Left hindlimb (tissue), 1 donor: ENCODE results near the gene MRGPRF.

ENCODE experiments used
- DNase-seq: peaks from one replicate; pipeline ENCODE4 v3.0.0-alpha.2; 2018

Gene MRGPRF

DNA sequence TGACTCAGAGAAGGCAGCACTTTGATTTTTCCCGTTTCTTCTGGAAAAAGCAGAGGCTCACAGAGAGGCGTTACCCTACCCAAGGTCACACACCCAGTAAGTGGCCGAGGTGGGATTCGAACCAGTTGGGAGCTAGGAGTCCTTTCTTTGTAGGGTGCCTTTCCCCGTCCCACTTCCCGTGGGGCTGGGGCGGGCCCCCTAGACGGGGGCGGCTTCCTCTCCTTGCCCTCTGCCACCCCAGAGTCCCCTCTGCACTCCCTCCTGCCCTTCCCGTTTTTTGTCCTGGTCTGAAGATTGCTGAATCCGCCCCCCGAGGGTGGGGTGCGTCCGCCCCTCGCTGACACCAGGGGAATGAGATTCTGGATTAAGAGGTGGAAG lies 36.4 kb upstream of the MRGPRF start:
- DNase-seq = no peak

DNA sequence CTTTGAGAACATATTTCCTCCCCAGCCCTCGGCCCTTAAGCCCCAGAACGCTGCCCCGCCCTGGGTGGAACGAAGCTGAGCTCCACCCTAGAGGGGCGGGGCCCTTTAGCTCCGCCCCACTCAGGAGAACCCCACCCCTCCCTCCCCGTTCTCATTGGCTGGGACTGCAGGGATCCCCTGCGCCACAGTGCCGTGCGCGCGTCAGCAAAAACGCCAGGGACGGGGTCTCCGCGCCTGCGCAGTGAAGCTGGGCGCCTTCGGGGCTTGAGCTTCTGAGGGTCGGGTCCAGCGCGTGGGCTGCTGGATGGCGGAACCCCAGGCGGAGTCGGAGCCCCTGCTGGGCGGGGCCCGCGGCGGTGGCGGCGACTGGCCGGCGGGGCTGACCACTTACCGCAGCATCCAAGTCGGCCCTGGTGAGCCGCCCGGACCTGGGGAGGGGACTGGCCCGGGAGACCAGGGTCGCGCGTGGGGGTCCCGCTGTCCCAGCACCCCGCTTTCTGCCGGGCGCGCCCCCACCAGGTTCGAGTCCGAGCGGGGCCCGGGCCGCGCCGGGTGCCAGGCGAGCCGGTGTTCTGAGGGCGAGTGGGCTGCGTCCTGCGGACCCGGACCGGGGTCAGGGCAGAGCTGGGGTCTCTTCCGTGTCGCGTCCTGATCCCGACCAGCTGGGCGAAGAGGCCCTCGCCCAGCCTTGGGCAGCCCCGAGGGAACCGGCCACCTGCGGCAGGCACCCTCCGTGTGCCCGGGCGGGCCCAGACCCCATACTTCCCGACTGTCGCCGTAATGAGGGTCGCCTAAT lies 35.8 kb upstream of the MRGPRF start, which contains the start of gene TPCN2:
Gene TPCN2, plus strand, starts transcription at position 239 of the 796 bp plus-strand sequence. Its CDS starts 66 bp downstream, at position 305.
- DNase-seq = peak; percentile 97

DNA sequence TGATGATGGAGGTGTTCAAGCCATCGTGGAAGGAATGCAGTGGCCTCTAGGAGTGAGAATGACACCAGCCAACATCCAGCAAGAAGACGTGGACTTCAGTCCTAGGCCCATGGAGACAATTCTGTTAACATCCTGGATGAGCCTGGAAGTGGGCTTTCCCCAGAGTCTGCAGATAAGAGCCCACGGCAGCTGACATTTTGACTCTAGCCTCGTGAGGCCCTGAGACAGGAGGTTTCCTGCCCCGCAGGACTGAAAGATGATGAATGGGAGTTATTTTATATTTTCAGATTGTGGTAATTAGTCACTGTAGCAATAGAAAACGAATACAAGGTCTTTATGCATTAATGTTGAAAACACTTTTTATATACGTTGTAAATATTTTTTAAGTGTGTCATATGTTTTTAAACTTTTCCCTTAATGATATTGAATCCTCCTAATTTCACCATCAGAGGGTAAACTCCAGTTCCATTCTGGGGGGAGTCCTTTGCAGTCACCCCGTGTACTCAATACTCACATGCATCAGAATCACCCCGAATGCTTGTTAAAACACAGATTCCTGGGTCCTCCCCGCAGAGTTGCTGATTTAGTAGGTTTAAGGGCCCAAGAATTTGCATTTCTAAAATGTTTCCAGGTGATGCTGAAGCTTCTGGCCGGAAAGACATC lies 35.1 kb upstream of the MRGPRF start:
- no peak for DNase-seq

DNA sequence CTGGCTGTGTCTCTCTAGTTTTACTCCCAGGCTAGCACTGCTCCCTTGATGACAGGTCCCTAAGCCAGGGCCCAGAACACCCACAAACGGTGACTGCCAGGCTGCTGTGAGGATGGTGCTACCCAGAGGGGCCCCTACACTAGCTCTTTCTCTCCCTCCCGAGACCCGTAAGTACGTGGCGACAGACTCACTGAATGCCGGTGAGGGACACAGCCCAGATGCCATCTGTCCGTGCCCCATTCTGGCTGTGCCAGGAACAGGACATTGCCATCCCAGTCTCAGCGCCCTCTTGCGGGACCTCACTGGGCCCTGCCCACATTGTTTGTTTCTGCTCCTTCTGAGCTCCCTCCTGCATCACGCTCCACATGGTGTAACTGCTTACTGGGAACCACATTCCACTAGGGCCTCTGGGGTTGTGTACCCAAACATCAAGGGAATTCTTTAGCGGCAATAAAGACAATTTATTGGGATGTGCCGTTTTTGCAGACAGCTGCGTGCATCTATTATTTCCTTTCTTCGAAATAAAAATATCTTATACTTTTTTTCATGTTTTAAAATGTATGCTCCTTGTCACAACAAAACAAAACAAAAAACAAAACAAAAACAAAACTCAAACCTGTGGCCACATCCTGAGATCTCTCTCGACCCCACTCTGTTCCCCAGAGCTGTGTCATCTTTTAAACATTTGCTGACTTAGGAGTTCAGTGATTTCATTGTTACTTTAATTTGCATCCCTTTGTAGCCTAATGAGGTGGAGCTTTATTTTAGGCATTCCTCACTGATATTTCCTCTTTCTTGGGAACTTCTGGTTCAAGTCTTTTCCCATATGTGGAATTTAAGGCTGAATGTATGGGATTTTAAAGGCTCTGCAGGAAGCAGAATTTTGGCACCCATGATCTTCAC lies 31.3 kb upstream of the MRGPRF start:
- peak; percentile 65 for DNase-seq

DNA sequence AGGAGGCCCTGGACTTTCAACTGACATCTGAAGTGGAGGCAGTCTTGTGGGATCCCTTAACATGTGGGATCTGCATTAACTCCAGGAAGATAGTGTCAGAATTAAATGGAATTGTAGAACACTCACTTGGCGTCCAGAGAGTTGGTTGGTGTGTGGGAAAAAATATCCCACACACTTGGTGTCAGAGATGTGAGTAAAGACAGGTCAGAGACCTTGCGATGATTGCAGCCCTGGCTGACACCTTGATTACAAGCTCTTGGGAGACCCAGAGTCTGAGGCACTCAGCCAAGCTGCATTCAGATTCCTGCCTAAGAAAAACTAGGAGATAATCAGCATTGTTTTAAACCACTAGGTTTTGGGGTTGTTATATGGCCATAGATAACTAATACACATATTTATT lies 28.5 kb upstream of the MRGPRF start:
- DNase-seq = no peak

DNA sequence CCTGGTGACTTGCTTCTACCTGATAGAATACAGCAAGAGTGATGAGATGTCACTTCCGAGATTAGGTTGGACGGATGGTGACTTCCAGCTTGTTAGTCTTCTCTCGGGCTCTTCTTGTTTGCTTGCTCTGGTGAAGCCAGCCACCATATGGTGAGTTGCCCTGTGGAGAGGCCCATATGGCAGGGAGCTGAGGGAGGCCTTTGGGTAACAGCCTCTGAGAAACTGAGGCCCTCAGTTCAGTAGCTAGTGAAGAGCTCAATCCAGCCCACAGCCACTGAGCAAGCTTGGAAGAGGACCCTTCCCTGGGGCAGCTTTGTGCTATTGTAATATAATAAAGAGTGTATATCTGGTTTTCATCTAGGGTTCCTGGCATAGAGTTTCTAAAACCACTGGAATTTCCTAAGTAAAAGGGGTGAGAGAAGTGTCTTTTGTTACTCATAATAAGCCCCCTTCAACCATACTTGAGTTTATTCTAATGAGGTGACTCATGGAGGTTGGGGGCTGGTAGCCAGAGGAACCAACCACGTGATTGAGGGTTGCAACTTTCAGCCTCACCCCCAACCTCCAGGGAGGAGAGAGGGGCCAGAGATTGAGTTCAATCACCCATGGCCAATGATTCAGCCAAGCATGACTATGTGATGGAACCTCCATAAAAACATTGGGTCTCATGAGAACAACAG lies 27.7 kb upstream of the MRGPRF start:
- no peak for DNase-seq

DNA sequence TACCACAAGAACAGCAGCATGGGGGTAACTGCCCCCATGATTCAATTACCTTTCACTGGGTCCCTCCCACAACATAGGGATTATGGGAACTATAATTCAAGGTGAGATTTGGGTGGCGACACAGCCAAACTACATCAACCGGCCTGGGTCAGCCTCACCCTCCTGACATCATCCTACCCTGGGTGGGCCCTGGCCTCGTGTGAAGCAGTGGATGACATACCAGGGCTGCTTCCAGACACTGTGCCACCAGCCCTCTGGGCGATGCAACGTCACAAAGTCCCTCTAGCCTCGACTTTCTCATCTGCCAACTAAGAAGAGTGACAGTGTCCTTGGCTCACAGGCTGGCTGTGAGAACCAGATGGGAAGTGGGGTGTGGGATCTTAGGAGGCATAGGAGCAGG lies 27.0 kb upstream of the MRGPRF start:
- DNase-seq = no peak

DNA sequence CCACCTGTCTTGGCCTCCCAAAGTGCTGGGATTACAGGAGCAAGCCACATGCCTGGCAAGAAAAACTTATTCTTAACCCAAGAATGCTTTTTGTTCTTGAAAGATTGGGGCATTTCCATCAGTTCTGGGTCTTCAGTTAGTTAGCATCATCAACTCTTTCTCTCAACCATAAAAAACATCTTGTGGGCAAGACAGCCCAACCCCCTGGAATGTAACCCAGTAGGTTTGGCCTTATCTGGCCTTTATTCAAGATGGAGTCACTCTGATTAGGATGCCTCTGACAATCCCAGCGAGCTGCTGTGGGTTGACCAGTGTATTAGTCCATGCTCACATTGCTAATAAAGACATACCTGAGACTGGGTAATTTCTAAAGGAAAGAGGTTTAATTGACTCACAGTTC lies 26.5 kb upstream of the MRGPRF start:
- DNase-seq = no peak

DNA sequence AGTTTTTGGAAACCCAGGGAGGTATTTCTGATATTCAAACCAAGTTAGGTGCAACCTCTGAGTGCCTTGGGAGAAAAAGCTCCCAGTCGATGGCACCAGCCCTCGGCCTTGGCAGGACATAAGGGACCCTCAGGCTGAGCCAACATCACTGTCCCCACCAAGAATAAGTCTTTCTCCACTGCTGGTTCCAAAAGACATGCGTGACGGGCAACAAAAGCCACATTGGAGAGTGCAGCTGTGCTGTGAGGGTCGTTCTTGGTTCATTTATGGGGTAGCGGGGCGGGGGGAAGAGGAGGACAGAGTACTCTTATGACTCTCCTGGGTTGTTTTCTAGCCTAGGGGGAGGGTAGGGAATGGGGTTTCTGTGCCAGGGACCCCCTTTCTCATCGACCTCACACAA lies 24.5 kb upstream of the MRGPRF start:
- no peak for DNase-seq

DNA sequence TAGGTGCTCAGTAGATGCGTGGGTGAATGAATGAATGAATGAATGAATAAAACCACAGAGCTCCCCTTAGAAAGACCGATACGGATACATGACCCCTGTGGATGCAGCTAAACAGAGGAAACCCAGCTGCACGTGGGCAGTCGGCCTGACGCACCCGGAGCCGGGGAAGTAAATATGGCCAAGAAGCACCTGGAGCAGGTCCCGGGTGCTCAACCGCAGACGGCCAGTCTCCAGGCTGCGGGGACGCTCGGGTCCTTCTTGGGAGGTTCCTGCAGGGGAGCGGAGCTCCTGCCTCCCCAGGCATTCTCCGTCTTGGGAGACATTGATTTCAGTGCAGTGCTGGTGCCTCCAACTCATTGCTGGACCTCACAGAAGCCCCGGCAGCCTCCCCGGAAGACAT lies 24.0 kb upstream of the MRGPRF start:
- no peak for DNase-seq

DNA sequence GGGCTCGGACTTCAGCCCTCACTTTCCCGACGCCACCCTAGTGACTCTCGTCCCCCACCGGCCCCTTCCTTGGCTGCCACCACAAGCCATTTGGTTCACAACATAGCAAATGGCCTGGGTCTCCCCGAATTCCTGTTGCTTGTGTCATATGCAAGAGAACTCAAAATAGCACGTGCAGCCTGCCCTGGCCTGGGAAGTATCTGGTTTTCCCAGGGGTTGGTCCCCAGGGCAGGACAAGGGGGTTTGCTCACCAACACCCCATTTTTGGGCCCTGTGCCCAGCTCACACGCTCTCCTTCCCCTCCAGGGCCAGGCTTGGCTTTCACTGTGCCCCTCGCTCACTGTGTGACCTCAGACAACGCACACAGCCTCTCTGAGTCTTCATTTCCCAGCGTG lies 22.9 kb upstream of the MRGPRF start:
- peak; percentile 61 for DNase-seq

DNA sequence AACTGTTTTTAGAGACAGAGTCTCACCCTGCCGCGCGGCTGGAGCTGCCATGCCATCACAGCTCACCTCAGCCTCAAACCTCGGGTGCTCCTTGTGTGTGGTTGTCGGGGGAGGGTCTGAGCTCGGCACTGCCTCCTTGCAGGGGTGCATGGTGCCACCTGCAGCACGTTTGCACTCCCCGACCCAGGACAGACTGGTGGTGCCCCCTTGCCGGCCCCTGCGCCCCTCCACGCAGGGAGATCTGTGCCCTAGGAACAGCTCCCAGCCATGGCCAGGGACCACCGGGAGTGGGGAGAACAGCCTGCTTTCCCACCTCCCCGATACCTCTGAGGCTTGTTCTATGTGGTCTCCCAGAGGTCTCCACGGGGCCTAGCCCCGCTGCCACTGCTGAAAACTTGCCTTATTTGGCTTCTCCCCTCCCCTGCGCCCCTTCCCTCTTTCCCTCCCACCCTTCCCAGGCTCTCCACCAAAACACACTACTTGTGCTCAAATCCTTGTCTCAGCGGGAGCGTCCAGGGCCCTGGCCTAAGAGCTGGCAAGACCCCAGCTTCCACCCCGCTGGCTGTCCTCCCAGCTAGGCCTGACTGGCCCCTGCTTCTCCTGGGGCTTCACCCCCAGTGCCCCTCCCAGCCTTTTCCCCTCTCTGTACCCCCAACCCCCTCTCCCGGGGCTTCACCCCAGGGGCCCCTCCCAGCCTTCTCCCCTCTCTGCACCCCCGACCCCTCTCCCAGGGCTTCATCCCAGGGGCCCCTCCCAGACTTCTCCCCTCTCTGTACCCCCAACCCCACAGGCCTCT lies 22.3 kb upstream of the MRGPRF start:
- peak; percentile 59 for DNase-seq

DNA sequence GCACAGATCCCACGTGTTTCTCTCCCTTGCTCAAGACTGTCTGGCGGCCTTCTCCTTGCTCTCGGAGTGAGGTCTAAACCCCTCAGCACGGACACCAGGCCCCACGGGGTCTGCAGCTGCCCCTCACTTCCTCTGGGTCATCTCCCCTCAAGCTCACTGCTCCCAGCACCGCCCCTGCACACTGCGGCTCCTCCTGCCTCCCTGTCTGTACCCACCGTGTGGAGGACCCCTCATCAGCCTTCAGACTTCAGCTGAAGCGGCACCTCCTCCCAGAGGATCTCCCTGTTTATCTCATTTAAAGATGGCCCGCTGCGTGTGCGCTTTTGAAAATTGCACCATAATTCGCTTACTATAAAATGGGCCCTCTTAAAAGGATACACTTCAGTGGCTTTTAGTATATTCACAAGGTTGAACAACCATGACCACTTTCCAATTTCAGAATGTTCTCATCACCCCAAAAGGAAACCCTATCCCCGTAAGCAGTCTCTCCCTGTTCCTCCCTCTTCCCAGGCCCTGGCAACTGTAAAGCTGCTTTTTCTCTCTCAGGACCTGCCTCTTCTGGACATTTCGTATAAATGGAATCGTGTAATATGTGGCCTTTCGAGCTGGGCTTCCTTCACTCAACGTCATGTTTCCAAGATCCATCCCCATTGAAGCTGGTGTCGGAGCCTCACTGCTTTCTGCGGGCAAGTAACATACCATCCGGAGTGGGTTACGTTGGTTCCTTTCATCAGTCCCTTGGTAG lies 21.2 kb upstream of the MRGPRF start:
- no peak for DNase-seq

DNA sequence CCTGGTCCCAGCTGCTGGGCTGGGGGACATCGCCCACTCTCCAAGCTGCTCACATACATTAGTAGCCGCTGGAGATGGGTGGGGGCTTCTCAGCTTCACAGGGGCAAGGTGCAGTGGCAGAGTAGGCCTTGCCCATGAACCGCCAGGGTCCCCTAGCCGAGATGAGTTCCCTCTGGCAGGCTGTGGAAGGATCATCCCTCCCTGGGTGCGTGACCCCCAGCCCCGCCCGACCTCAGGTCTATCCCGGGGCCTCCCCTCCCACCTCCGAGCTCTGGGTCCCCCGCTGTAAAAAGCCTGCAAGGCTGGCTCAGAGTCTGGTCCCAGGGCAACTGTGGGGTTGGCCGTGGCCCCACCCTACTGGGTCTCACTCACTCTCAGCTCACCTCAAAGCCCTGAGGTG lies 20.4 kb upstream of the MRGPRF start:
- DNase-seq = no peak

DNA sequence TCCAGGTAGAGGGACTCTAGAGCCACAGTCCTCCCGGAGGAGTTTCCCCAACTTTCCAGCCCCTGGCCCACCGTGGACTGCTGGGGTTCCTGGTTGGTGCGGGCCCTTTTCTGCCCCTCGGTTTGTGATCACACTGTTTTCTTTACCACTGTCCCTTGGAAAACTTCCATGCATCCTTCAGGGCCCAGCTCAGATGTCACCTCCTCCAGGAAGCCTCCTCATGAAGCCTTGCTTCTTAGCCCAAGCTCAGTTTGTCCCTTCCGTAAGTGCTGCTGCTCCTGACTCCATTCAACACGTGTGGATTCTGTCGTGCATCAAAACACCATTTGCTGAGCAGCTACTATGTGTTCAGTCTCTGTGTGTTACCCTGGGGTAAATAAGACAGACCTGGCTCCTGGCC lies 19.8 kb upstream of the MRGPRF start:
- no peak for DNase-seq

DNA sequence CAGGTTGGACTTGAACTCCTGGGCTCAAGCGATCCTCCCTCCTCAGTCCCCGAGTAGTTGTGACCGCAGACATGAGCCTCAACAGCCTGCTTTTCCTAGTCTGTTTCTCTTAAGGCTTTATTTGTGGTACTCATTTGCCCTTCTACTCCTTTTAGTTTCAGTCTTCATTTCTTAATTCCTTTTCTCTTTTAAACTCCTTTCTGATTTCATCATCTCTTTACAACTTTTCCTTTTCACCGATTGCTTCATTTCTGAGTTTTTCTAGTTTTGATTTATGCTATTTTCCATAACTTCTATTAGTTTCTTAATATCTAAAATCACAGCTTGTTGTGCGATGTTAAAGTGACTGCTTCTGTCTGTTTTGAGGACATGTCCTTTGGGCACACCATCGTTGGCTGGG lies 17.3 kb upstream of the MRGPRF start:
- DNase-seq = no peak

DNA sequence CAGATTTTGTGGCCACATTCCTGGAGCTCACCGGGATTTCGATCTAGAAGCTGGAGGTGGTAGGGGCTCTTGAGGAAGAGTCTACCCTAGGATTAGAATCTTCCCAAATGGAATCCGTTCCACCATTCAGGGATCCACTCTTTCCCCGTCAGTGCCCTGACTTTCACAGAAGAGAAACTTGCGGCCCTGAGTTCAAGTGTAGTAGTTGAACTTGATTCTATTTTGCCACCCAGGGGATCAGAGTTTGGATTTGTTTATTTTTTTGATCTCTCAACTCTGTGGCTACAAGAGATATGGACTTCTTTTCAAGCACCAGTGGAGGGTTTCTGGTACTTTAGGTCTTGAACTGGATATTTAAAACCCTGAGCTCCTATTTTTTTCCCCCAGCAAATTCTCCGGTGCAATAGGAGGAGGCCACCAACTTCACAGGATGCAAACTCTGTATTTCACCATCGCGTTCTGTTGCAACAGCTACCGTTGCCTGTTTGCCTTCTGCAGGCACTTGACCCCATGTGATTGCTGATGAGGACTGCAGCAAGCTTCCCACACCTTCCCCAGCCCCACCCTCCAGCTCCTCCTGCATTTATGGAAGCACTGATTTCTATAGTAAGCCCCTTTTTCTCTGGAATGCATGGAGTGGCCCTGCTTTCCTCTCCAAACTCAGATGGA lies 14.8 kb upstream of the MRGPRF start:
- DNase-seq = no peak

DNA sequence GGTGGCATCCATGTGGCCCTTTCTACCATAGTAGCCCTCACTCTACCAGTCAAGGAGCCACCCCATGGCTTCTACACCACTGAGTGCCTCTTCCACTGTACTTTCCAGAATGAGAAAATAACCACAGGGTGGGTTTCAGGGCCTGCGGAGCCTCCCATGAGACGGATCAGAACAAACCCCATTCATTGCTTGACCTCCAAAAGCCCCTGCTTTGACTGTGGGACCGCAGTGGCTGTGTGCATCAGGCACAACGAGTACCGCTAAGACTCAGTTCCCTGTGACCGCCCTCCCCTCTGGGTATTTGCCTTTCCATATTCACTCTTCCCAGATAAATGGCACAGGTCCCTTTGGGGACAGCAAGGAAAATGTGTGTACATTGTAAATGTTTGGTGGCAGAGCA lies 11.5 kb upstream of the MRGPRF start:
- no peak for DNase-seq

DNA sequence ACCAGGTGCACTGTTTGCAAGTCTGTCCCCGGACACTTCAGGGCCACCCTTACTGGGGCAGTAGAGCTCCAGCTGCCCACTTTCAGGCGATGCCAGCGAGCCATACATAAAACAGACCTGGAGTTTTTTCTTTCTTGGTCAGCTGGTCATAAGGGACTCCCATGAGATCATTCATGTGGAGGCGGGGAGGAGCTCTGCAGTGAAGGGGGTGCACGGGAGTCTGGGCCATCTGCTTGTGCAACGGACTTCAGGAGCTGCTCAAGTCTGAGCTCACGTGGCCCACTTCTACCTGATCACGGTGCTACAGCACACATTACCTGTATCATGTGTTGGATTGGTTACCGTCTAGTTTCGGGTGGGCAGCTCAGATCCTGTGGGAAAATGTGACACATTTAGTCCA lies 9.2 kb upstream of the MRGPRF start:
- DNase-seq = no peak

DNA sequence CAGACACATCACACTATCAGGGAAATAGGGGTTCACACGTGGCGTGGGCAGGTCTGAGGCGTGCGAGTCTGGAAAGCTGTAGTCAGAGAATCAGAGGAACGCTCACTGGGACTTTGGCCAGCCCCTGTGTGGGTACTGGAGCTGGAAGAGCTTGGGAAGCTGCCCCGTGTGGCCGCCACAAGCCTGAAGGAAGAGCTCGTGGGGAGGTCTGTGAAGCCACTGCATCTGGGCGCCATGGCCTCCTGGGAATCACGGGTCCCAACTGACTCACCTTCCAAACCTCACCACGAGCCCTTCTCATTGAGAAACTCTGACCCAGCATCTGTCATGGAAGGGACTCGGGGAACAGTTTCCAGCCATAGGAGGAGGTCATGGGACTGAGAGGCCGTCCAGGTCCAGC lies 5.9 kb upstream of the MRGPRF start:
- DNase-seq = no peak

DNA sequence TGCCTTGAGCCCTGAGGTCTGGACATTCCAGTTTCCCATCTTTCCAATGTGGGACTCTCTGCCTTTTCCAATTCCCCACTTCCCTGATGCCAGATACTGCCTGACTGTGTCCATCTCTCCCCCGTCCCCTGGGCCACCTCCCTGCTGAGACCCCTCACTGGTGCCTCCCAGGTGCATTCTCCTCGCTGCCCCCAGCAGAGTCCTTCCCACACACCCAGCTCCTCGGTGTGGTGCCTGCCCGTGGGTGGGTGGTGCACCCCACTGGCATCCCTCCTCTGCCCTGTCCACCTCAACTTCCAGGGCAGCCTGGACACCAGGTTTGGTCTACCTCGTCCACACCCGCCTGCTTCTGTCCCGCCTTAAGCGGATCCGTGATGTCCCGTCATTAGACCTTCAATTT lies 4.9 kb upstream of the MRGPRF start:
- DNase-seq = no peak
